Common myeloid progenitor, CD34-positive (primary cell): ENCODE data around the gene RAB1A.

Experiments
- CTCF ChIA-PET: fragments of 350-600 bp; sonication (Branson Sonifier 250); formaldehyde crosslinking; loops from one replicate; lab custom pipeline; 2021; ENCODE audit warnings: antibody characterized with exemption; lab: Charles Lee
- POLR2A ChIA-PET: fragments of 350-600 bp; sonication (Branson Sonifier 250); formaldehyde crosslinking; loops from one replicate; lab custom pipeline; 2021; ENCODE audit warnings: antibody characterized with exemption; lab: Charles Lee
- DNase-seq, 3 donors: peaks; one replicate each; pipeline versions ENCODE4 v3.0.0 to v3.0.0-alpha.2; 2013
- H3K27ac ChIP-seq, 2 experiments: 1 replicate in 1 of 2; 2 replicates in 1 of 2; pipeline ENCODE4 v1.7.0; 2013; ENCODE audit warnings: inconsistent platforms in 2 of 2, low read length in 2 of 2, mild to moderate bottlenecking in 2 of 2, low read depth in 1 of 2, moderate library complexity in 1 of 2; ENCODE audit not compliant: severe bottlenecking in 2 of 2, insufficient read depth in 1 of 2, poor library complexity in 1 of 2
- H3K27me3 ChIP-seq, 5 experiments: replicated peaks in 2 of 5; 1 replicate in 3 of 5; 2 replicates in 2 of 5; pipeline versions ENCODE4 v1.6.1 to v1.7.0; 2013; ENCODE audit warnings: low read length in 4 of 5, mild to moderate bottlenecking in 2 of 5, moderate library complexity in 2 of 5, inconsistent platforms in 1 of 5; ENCODE audit not compliant: insufficient read depth in 5 of 5, control insufficient read depth in 4 of 5
- H3K36me3 ChIP-seq, 4 experiments: 1 replicate in 2 of 4; 2 replicates in 2 of 4; pipeline versions ENCODE4 v1.6.1 to v1.7.0; 2013; ENCODE audit warnings: low read length in 3 of 4, control low read depth in 1 of 4, mild to moderate bottlenecking in 1 of 4; ENCODE audit not compliant: control insufficient read depth in 4 of 4, insufficient read depth in 4 of 4
- H3K4me1 ChIP-seq, 4 experiments: 1 replicate in 3 of 4; 2 replicates in 1 of 4; pipeline versions ENCODE4 v1.6.1 to v1.7.1; 2013; ENCODE audit warnings: low read length in 3 of 4, mild to moderate bottlenecking in 3 of 4, control low read depth in 1 of 4, inconsistent platforms in 1 of 4, moderate library complexity in 1 of 4; ENCODE audit not compliant: control insufficient read depth in 4 of 4, insufficient read depth in 4 of 4; ENCODE audit errors: control extremely low read depth in 1 of 4
- H3K4me3 ChIP-seq, 7 experiments: 1 replicate in 4 of 7; 2 replicates in 3 of 7; pipeline versions ENCODE4 v1.5.1 to v1.7.0; 2013; ENCODE audit warnings: mild to moderate bottlenecking in 7 of 7, low read length in 6 of 7, moderate library complexity in 6 of 7, inconsistent platforms in 2 of 7, low read depth in 2 of 7, control low read depth in 1 of 7; ENCODE audit not compliant: insufficient read depth in 4 of 7, control insufficient read depth in 1 of 7; ENCODE audit errors: extremely low read depth in 1 of 7
- H3K9me3 ChIP-seq, 5 experiments: 1 replicate in 4 of 5; 2 replicates in 1 of 5; pipeline versions ENCODE4 v1.6.1 to v1.7.1; 2013; ENCODE audit warnings: low read length in 4 of 5, mild to moderate bottlenecking in 2 of 5, inconsistent platforms in 1 of 5, low read depth in 1 of 5, moderate library complexity in 1 of 5; ENCODE audit not compliant: control insufficient read depth in 4 of 5, insufficient read depth in 2 of 5; ENCODE audit errors: control extremely low read depth in 1 of 5
- WGBS: methylation state at CpG from one replicate; pipeline ENCODE4 v1.1.5; 2013; ENCODE audit not compliant: insufficient coverage; 5-methylcytosine and 5-hydroxymethylcytosine counted together

RAB1A gene

GRCh38 chr2:65116645-65117044, 13.3 kb downstream of the RAB1A start:
- no peak overlapping the region for H3K4me3 ChIP-seq
- peaks cover 6 to 19% (median 11%) of the 10 kb centered on the region in 4 experiments for H3K4me1 ChIP-seq
- H3K36me3 ChIP-seq = peaks cover 0 to 5% (median 2%) of the 10 kb centered on the region in 4 experiments
- H3K27ac ChIP-seq = no peak overlapping the region
- CTCF ChIA-PET = interaction anchor here (1.3 to 3.2 kb wide), 3 partner anchors 32 to 52 kb away, joined by 3 to 7 read pairs (median 3); no protein-coding TSS in a partner anchor
- POLR2A ChIA-PET = interaction anchor here (0.7 to 1.4 kb wide), 2 partner anchors 13 to 592 kb away, joined by 3 read pairs; partner anchors contain the start of genes AFTPH and RAB1A
- DNase-seq = peak in 2 of 3 donors; percentile 25 to 27
- H3K9me3 ChIP-seq = peaks cover 0 to 2% (median 0%) of the 10 kb centered on the region in 5 experiments
- H3K27me3 ChIP-seq = no peaks in the 10 kb centered on the region

DNA sequence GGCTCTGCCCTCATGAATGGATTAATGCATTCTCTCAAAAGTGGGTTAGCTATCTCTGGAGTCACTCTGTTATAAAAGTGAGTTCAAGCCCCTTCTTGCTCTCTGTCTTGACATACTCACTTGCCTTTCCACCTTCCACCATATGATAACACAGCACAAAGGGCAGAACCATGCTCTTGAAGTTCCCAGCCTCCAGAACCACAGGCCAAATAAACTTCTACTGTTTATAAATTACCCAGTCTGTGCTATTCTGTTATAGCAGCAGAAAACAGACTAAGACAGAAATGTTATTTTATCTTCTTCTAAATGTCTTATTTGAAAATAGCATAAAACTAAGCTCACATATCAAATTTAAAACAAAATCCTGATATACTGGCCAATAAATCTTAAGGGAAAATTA, 15.0 kb downstream of the RAB1A start:
- H3K27me3 ChIP-seq = no peaks in the 10 kb centered on the region
- DNase-seq = no peak
- H3K27ac ChIP-seq = no peak overlapping the region
- POLR2A ChIA-PET = no interaction called here
- peaks cover 3 to 17% (median 7%) of the 10 kb centered on the region in 4 experiments for H3K4me1 ChIP-seq
- H3K36me3 ChIP-seq = peaks cover 0 to 2% (median 2%) of the 10 kb centered on the region in 4 experiments
- H3K4me3 ChIP-seq = no peak overlapping the region
- CTCF ChIA-PET = interaction anchor here (0.9 to 1.5 kb wide), 3 partner anchors 19 to 54 kb away, joined by 3 to 4 read pairs (median 4); no protein-coding TSS in a partner anchor
- peaks cover 0 to 2% (median 0%) of the 10 kb centered on the region in 5 experiments for H3K9me3 ChIP-seq

DNA sequence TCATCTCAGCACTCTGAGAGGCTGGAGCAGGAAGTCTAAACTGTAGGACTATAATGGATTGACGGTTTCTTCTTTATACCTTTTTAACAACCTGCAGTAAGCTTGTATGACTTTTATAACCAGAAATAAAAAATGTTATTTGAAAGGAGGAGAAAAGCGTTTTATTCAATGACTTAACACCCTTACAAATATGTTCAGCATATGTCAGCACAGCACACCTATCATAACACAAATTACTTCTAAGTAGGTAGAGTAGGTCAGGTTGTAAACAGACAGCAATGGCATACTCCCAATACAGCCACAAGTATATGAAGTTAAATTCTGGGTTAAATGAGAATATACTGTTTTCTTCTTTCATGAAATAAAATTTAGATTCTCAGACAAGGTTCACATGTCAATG, 16.1 kb downstream of the RAB1A start:
- DNase-seq = no peak
- no CpG with 5 or more reads among the region's 2 CpGs for WGBS
- Histone ChIP-seq H3K4me3 (no peak overlapping the region), H3K36me3 (peaks cover 0 to 2% (median 2%) of the 10 kb centered on the region in 4 experiments), H3K27ac (peak overlapping the region in 1 of 2 experiments; percentile 39), H3K9me3 (peaks cover 0 to 2% (median 0%) of the 10 kb centered on the region in 5 experiments), H3K4me1 (peaks cover 3 to 22% (median 7%) of the 10 kb centered on the region in 4 experiments), H3K27me3 (no peaks in the 10 kb centered on the region)
- CTCF ChIA-PET = interaction anchor here (1.0 to 1.6 kb wide), 6 partner anchors 9 to 35 kb away, joined by 3 to 8 read pairs (median 4); no protein-coding TSS in a partner anchor
- POLR2A ChIA-PET = no interaction called here

DNA sequence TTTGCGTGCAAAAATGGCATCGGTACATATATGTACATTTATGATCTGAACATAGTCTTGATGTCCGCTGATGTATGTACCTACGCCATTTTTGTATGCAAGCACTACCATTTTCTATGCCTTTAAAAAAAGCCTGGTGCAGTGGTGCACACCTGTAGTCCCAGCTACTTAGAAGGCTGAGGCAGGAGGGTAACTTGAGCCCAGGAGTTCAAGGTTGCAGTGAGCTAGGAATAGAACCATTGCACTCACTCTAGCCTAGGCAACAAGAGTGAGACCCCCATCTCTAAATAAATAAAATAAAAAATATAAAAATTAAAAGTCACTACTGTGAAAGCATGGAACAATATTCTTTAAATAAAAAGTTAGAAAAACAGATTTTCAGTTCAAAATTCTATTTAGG, 16.7 kb downstream of the RAB1A start:
- peaks cover 3 to 22% (median 7%) of the 10 kb centered on the region in 4 experiments for H3K4me1 ChIP-seq
- 90% methylated on average over 3 of the region's 4 CpGs for WGBS
- POLR2A ChIA-PET = interaction anchor here (0.7 kb wide), 1 partner anchor 35 kb away, joined by 3 read pairs; no protein-coding TSS in a partner anchor

DNA sequence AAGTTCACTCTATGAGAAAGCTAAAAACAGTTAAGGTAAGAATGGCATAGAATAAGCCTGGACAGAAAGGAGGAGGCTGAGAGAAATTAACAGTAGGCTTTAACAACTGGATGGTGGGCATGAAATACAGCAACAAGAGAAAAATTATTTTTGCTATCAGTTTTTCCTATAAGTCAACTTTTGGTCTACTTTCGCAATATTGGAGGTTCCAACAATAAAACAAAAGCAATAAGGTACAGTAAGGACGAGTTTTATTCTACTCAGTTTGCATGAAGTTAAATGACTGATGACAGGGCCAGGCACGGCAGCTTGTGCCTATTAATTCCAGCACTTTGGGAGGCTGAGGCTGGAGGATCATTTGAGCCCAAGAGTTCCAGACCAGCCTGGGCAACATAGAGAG, 17.3 kb downstream of the RAB1A start:
- CTCF ChIA-PET = interaction anchor here (1.1 to 1.6 kb wide), 4 partner anchors 11 to 56 kb away, joined by 3 to 4 read pairs (median 3); no protein-coding TSS in a partner anchor
- peaks cover 1 to 4% (median 2%) of the 10 kb centered on the region in 4 experiments for H3K36me3 ChIP-seq
- POLR2A ChIA-PET = interaction anchor here (0.7 kb wide), 1 partner anchor 35 kb away, joined by 3 read pairs; no protein-coding TSS in a partner anchor

More for the DNA sequence above, 16.7 kb downstream of the RAB1A start:
- H3K27me3 ChIP-seq = no peaks in the 10 kb centered on the region
- no peak overlapping the region for H3K27ac ChIP-seq
- no peak overlapping the region for H3K4me3 ChIP-seq
- peaks cover 0 to 2% (median 0%) of the 10 kb centered on the region in 5 experiments for H3K9me3 ChIP-seq
- no peak for DNase-seq
- peaks cover 0 to 2% (median 2%) of the 10 kb centered on the region in 4 experiments for H3K36me3 ChIP-seq
- CTCF ChIA-PET = interaction anchor here (1.0 to 1.6 kb wide), 6 partner anchors 9 to 56 kb away, joined by 3 to 8 read pairs (median 4); no protein-coding TSS in a partner anchor

DNA sequence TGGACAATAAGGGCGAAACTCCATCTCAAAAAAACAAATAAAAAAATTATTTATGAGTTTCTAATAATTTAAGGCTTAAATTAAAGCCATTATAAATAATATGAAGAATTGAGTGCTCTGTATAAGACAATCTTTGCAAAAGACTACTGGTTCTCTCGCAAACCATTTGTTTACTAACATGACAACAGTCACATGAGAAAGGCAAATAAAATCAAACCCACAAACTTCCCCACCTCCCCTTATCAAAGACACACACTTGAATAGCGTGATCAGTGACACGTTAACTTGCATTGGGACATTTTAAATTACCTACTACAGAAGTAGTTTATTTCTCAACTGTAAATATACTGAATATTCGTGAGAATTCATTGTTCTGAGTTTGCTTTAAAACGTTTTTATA, 21.1 kb downstream of the RAB1A start:
- Histone ChIP-seq H3K27ac (peak overlapping the region in 1 of 2 experiments; percentile 54), H3K4me3 (no peak overlapping the region), H3K9me3 (no peaks in the 10 kb centered on the region), H3K36me3 (peaks cover 4 to 13% (median 10%) of the 10 kb centered on the region in 4 experiments), H3K4me1 (peaks cover 0 to 11% (median 3%) of the 10 kb centered on the region in 4 experiments), H3K27me3 (no peaks in the 10 kb centered on the region)
- CTCF ChIA-PET = interaction anchor here (1.2 to 1.5 kb wide), 2 partner anchors 10 to 14 kb away, joined by 3 to 4 read pairs; no protein-coding TSS in a partner anchor
- peak; percentile 34 to 54 (median 39) for DNase-seq
- POLR2A ChIA-PET = no interaction called here
- WGBS = 100% methylated on average over 1 of the region's 6 CpGs

More for the DNA sequence above, 17.3 kb downstream of the RAB1A start:
- Histone ChIP-seq H3K4me1 (peaks cover 3 to 22% (median 7%) of the 10 kb centered on the region in 4 experiments), H3K27me3 (no peaks in the 10 kb centered on the region), H3K27ac (peak overlapping the region in 1 of 2 experiments; percentile 41), H3K4me3 (no peak overlapping the region), H3K9me3 (peaks cover 0 to 2% (median 0%) of the 10 kb centered on the region in 5 experiments)
- DNase-seq = no peak
- WGBS = 83% methylated on average over 2 of the region's 3 CpGs

DNA sequence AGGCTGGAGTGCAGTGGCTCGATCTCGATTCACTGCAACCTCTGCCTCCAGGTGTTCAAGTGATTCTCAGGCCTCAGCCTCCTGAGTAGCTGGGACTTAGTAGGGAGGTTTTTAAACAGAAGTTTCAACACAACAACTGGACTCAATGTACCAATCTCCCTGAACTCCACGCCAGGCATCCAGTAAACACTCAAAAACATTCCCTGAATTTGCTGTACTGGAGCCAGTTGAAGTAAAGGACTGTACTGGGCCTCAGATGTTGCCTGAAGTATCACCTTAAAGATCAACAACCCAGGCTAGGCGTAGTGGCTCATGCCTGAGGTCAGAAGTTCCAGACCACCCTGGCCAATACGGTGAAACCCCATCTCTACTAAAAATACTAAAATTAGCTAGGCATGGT, 22.4 kb downstream of the RAB1A start:
- H3K27me3 ChIP-seq = no peaks in the 10 kb centered on the region
- ChIA-PET CTCF (interaction anchor here (0.6 to 1.4 kb wide), 3 partner anchors 14 to 62 kb away, joined by 3 to 4 read pairs (median 3); no protein-coding TSS in a partner anchor), POLR2A (interaction anchor here (0.7 kb wide), 1 partner anchor 13 kb away, joined by 4 read pairs; no protein-coding TSS in a partner anchor)
- H3K27ac ChIP-seq = no peak overlapping the region
- peaks cover 9 to 23% (median 16%) of the 10 kb centered on the region in 4 experiments for H3K36me3 ChIP-seq
- peaks cover 0 to 6% (median 0%) of the 10 kb centered on the region in 4 experiments for H3K4me1 ChIP-seq
- no peaks in the 10 kb centered on the region for H3K9me3 ChIP-seq
- H3K4me3 ChIP-seq = no peak overlapping the region
- WGBS = no CpG with 5 or more reads among the region's 5 CpGs
- no peak for DNase-seq
